Measurements from ENCODE around the gene FAM131B.

The FAM131B gene

GRCh38 chr7:143385891-143386781 lies 23.6 kb upstream of the FAM131B start:
- no peak overlapping the region for H3K4me3 ChIP-seq (ENCODE audit: low read length)
- H3K9me3 ChIP-seq (ENCODE audit: insufficient read depth, low read length) = no peaks in the 10 kb centered on the region
- peaks cover 18% of the 10 kb centered on the region for H3K36me3 ChIP-seq (replicated peaks; ENCODE audit: low read depth, low read length)
- H3K79me2 ChIP-seq (ENCODE audit: low read length) = peaks cover 28% of the 10 kb centered on the region
- no peak overlapping the region for H3K4me2 ChIP-seq (ENCODE audit: low read length)
- H3K27me3 ChIP-seq (ENCODE audit: low read depth, low read length) = no peaks in the 10 kb centered on the region
- TF ChIP-seq CTCF (IDR thresholded peaks at IDR 0.05; ENCODE audit: low read depth, low read length) (no peak), EZH2phosphoT487 (IDR thresholded peaks at IDR 0.05; ENCODE audit: low read depth) (no peak)
- no peak overlapping the region for H2AFZ ChIP-seq (ENCODE audit: low read depth, low read length)
- H4K20me1 ChIP-seq (ENCODE audit: insufficient read depth, low read length) = peaks cover 24% of the 10 kb centered on the region
- H3K27ac ChIP-seq (ENCODE audit: low read length) = no peak overlapping the region
- H3K9ac ChIP-seq (ENCODE audit: low read length) = no peak overlapping the region
- H3K4me1 ChIP-seq (ENCODE audit: low read length) = peaks cover 6% of the 10 kb centered on the region; the same call in 1 of the 2 replicates

- H3K27ac ChIP-seq (ENCODE audit: low read length) = no peak overlapping the region
- TF ChIP-seq CTCF (IDR thresholded peaks at IDR 0.05; ENCODE audit: low read depth, low read length) (no peak), EZH2phosphoT487 (IDR thresholded peaks at IDR 0.05; ENCODE audit: low read depth) (no peak)
- H3K36me3 ChIP-seq (replicated peaks; ENCODE audit: low read depth, low read length) = peaks cover 14% of the 10 kb centered on the region
- peaks cover 6% of the 10 kb centered on the region for H3K4me1 ChIP-seq (ENCODE audit: low read length)
- no peak overlapping the region for H2AFZ ChIP-seq (ENCODE audit: low read depth, low read length)
- peaks cover 24% of the 10 kb centered on the region for H4K20me1 ChIP-seq (ENCODE audit: insufficient read depth, low read length)
- H3K9ac ChIP-seq (ENCODE audit: low read length) = no peak overlapping the region
- no peak overlapping the region for H3K4me3 ChIP-seq (ENCODE audit: low read length)
- no peak overlapping the region for H3K4me2 ChIP-seq (ENCODE audit: low read length)
- H3K27me3 ChIP-seq (ENCODE audit: low read depth, low read length) = no peaks in the 10 kb centered on the region
- H3K9me3 ChIP-seq (ENCODE audit: insufficient read depth, low read length) = no peaks in the 10 kb centered on the region
- H3K79me2 ChIP-seq (ENCODE audit: low read length) = peaks cover 28% of the 10 kb centered on the region
These were observed 22.4 kb upstream of the FAM131B start for GRCh38 chr7:143384661-143385631.

- peaks cover 24% of the 10 kb centered on the region for H4K20me1 ChIP-seq (ENCODE audit: insufficient read depth, low read length)
These were observed 21.6 kb upstream of the FAM131B start for GRCh38 chr7:143384148-143384547.

More at GRCh38 chr7:143384148-143384547, 21.6 kb upstream of the FAM131B start:
- H2AFZ ChIP-seq (ENCODE audit: low read depth, low read length) = no peak overlapping the region
- H3K4me3 ChIP-seq (ENCODE audit: low read length) = no peak overlapping the region
- peaks cover 14% of the 10 kb centered on the region for H3K4me1 ChIP-seq (ENCODE audit: low read length)
- no peaks in the 10 kb centered on the region for H3K9me3 ChIP-seq (ENCODE audit: insufficient read depth, low read length)
- no peak overlapping the region for H3K27ac ChIP-seq (ENCODE audit: low read length)
- peaks cover 28% of the 10 kb centered on the region for H3K79me2 ChIP-seq (ENCODE audit: low read length)
- H3K9ac ChIP-seq (ENCODE audit: low read length) = no peak overlapping the region
- TF ChIP-seq CTCF (IDR thresholded peaks at IDR 0.05; ENCODE audit: low read depth, low read length) = no peak
- no peak for TF ChIP-seq EZH2phosphoT487 (IDR thresholded peaks at IDR 0.05; ENCODE audit: low read depth)
- H3K4me2 ChIP-seq (ENCODE audit: low read length) = no peak overlapping the region
- peaks cover 12% of the 10 kb centered on the region for H3K36me3 ChIP-seq (replicated peaks; ENCODE audit: low read depth, low read length)
- no peaks in the 10 kb centered on the region for H3K27me3 ChIP-seq (ENCODE audit: low read depth, low read length)
